ENCODE data around the gene PRKAR2B.

DNA sequence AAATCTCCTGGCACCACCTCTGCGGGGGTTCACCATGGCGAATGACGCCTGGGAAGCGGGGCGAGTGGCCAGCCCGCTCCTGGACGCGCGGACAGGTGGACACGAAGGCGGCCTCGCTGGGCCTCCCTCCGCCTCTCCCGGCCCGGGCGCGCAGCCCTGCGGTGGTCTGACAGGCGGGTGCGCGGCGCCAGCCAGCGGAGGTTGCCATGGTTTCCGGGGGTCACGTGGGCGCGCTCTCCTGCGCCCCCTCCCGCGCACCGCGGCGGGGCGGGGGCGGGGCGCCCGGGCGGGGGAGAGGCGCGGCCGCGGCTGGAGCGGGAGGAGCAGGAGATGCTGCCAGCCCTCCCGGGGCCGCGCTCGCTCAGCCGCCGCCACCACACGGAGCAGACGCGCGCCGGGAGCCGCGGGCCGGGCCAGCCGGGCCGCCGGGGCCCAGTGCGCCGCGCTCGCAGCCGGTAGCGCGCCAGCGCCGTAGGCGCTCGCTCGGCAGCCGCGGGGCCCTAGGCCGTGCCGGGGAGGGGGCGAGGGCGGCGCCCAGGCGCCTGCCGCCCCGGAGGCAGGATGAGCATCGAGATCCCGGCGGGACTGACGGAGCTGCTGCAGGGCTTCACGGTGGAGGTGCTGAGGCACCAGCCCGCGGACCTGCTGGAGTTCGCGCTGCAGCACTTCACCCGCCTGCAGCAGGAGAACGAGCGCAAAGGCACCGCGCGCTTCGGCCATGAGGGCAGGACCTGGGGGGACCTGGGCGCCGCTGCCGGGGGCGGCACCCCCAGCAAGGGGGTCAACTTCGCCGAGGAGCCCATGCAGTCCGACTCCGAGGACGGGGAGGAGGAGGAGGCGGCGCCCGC is at the start of gene PRKAR2B:
- TF ChIP-seq CTCF (IDR thresholded peaks at IDR 0.05) (no peak), POLR2A (IDR thresholded peaks at IDR 0.05) (no peak), EP300 (IDR thresholded peaks at IDR 0.05; ENCODE audit: low read depth) (no peak)

All from transverse colon (tissue), 3 donors.